ENCODE data around the gene TMEM37. TPM values are rescaled to one million over a fixed set of nuclear protein-coding genes. Genes with fewer than 3 reads are reported as not detected.

TMEM37 gene
- total and polyA plus RNA-seq, 4 experiments from 2014 or later: 0.44 TPM; not detected in 3

- no peak overlapping the region for H3K4me3 Mint-ChIP-seq
- H3K4me1 Mint-ChIP-seq: no peaks in the 10 kb centered on the region
- ChIA-PET POLR2A (ENCODE audit: partially characterized antibody) (no interaction called here), CTCF (ENCODE audit: partially characterized antibody) (no interaction called here)
- no peak overlapping the region for H3K4me3 ChIP-seq (ENCODE audit: low read length in 2 of 2)
- H3K27ac Mint-ChIP-seq: no peak overlapping the region
- no peaks in the 10 kb centered on the region for H3K9me3 ChIP-seq (ENCODE audit: control insufficient read depth in 1 of 2, low read length in 2 of 2)
- peaks cover 42 to 51% of the 10 kb centered on the region in 2 donors for H3K27me3 Mint-ChIP-seq
- no peak for DNase-seq
- H3K27me3 ChIP-seq (ENCODE audit: insufficient read depth, low read length): no peaks in the 10 kb centered on the region
- H3K27ac ChIP-seq (ENCODE audit: low read depth, low read length): no peak overlapping the region
- H3K36me3 Mint-ChIP-seq: no peaks in the 10 kb centered on the region
- H3K4me1 ChIP-seq (ENCODE audit: insufficient read depth, low read length): no peaks in the 10 kb centered on the region
- peaks cover 0 to 4% (median 0%) of the 10 kb centered on the region in 8 donors for H3K9me3 Mint-ChIP-seq
- H3K36me3 ChIP-seq (ENCODE audit: insufficient read depth, low read length): no peaks in the 10 kb centered on the region
- intact Hi-C loops (cut with micrococcal nuclease): no loop called here
These were observed 6.6 kb upstream of the TMEM37 start for GRCh38 chr2:119425119-119425405.

DNA sequence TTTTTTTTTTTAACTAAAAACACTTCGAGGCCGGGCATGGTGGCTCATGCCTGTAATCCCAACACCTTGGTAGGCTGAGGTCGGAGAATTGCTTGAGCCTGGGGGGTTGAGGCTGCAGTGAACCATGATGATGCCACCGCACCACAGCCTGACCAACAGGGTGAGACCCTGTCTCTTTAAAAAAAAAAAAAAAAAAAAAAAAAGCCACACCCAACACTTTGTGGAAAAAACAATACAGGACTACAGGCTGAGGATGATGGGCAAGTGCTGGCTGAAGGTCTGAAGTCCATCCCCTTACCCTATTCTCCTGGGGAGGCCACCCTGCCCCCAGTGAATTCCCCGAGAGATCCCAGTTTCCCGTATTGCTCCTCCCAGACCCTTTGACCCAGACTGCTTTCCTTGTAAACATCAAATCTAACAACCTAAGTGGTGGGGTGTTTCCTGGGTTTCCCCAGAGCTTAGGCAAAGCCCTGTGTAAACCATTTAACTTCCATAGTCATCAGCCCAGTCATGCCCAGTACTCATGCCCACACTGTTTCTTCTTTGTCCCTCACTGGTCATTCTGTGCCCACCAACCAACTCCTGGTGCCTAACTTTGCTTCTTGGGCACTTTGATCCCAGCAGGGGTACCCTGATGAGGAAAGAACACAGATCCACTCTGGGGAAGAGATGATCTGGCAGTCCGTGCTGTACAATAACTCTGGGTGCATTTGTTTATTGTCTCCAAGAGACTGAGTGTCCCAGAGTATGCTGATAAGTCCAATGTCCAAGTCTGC is 5.8 kb upstream of the TMEM37 start:
- Histone ChIP-seq H3K4me3 (ENCODE audit: low read length in 2 of 2) (no peak overlapping the region), H3K27me3 (ENCODE audit: insufficient read depth, low read length) (no peaks in the 10 kb centered on the region), H3K27ac (ENCODE audit: low read depth, low read length) (no peak overlapping the region), H3K4me1 (ENCODE audit: insufficient read depth, low read length) (no peaks in the 10 kb centered on the region), H3K36me3 (ENCODE audit: insufficient read depth, low read length) (no peaks in the 10 kb centered on the region), H3K9me3 (ENCODE audit: control insufficient read depth in 1 of 2, low read length in 2 of 2) (no peaks in the 10 kb centered on the region)
- no peaks in the 10 kb centered on the region for H3K36me3 Mint-ChIP-seq
- intact Hi-C loops (cut with micrococcal nuclease): no loop called here
- DNase-seq: no peak
- ChIA-PET CTCF (ENCODE audit: partially characterized antibody) (no interaction called here), POLR2A (ENCODE audit: partially characterized antibody) (no interaction called here)
- no peaks in the 10 kb centered on the region for H3K4me1 Mint-ChIP-seq
- peaks cover 45 to 53% of the 10 kb centered on the region in 2 donors for H3K27me3 Mint-ChIP-seq
- H3K4me3 Mint-ChIP-seq: no peak overlapping the region
- no peak overlapping the region for H3K27ac Mint-ChIP-seq
- peaks cover 0 to 4% (median 0%) of the 10 kb centered on the region in 8 donors for H3K9me3 Mint-ChIP-seq

DNA sequence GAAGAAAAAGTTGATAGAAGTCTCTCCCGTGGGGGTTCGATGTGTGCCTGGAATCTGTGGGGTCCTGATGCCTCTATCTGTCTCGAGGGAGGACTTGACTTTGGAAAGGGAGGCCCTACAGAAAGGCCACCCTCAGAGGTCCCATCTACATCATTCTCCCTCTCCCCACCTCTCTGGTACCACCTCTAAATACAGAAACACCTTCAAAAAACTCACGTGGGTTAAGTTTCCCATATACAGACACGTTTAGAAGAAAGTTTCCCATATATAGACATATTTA is 5.3 kb upstream of the TMEM37 start:
- Histone ChIP-seq H3K27me3 (ENCODE audit: insufficient read depth, low read length) (no peaks in the 10 kb centered on the region), H3K4me1 (ENCODE audit: insufficient read depth, low read length) (no peaks in the 10 kb centered on the region), H3K36me3 (ENCODE audit: insufficient read depth, low read length) (no peaks in the 10 kb centered on the region), H3K9me3 (ENCODE audit: control insufficient read depth in 1 of 2, low read length in 2 of 2) (no peaks in the 10 kb centered on the region), H3K27ac (ENCODE audit: low read depth, low read length) (no peak overlapping the region), H3K4me3 (ENCODE audit: low read length in 2 of 2) (no peak overlapping the region)
- intact Hi-C loops (cut with micrococcal nuclease): no loop called here
- POLR2A ChIA-PET (ENCODE audit: partially characterized antibody): no interaction called here
- H3K27ac Mint-ChIP-seq: no peak overlapping the region
- H3K4me3 Mint-ChIP-seq: no peak overlapping the region
- DNase-seq: no peak
- peaks cover 0 to 4% (median 0%) of the 10 kb centered on the region in 8 donors for H3K9me3 Mint-ChIP-seq
- H3K36me3 Mint-ChIP-seq: no peaks in the 10 kb centered on the region
- CTCF ChIA-PET (ENCODE audit: partially characterized antibody): no interaction called here
- H3K27me3 Mint-ChIP-seq: peaks cover 49 to 56% of the 10 kb centered on the region in 2 donors
- no peaks in the 10 kb centered on the region for H3K4me1 Mint-ChIP-seq

- peaks cover 0 to under 1% (median 0%) of the 10 kb centered on the region in 4 donors for H3K4me1 Mint-ChIP-seq
- no peak overlapping the region for H3K27ac ChIP-seq (ENCODE audit: low read depth, low read length)
- peaks cover under 1% of the 10 kb centered on the region for H3K27me3 ChIP-seq (ENCODE audit: insufficient read depth, low read length)
- H3K36me3 Mint-ChIP-seq: no peaks in the 10 kb centered on the region
- H3K4me3 ChIP-seq (ENCODE audit: low read length in 2 of 2): no peak overlapping the region
- no peaks in the 10 kb centered on the region for H3K4me1 ChIP-seq (ENCODE audit: insufficient read depth, low read length)
- no peaks in the 10 kb centered on the region for H3K9me3 ChIP-seq (ENCODE audit: control insufficient read depth in 1 of 2, low read length in 2 of 2)
- POLR2A ChIA-PET (ENCODE audit: partially characterized antibody): no interaction called here
- peaks cover 45 to 56% of the 10 kb centered on the region in 2 donors for H3K27me3 Mint-ChIP-seq
- H3K27ac Mint-ChIP-seq: no peak overlapping the region
- intact Hi-C loops (cut with micrococcal nuclease): no loop called here
- DNase-seq: no peak
- no peaks in the 10 kb centered on the region for H3K36me3 ChIP-seq (ENCODE audit: insufficient read depth, low read length)
- no peak overlapping the region for H3K4me3 Mint-ChIP-seq
- H3K9me3 Mint-ChIP-seq: peaks cover 0 to under 1% (median 0%) of the 10 kb centered on the region in 8 donors
- CTCF ChIA-PET (ENCODE audit: partially characterized antibody): no interaction called here
These were observed 4.8 kb upstream of the TMEM37 start for GRCh38 chr2:119426801-119427395.

DNA sequence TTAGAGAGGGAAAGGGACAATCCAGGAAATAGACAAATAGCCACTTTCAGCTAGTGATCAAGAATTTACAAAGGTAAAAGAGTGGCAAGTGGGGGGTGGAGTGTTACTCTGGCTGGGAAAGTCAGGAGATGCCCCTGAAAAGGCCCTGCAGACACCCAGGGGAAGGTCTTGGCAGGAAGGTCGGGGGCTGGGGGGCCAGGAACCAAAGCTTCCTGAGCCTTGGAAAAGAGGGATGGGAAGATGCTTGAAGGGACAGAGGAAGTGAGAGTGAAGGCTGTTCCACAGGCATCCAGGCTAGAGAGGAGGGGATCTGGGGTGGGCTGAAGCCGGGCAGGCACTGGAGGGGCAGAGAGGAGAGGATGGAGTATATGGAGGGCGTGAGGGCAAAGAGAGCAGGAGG is 3.9 kb upstream of the TMEM37 start:
- Histone ChIP-seq H3K9me3 (ENCODE audit: control insufficient read depth in 1 of 2, low read length in 2 of 2) (no peaks in the 10 kb centered on the region), H3K36me3 (ENCODE audit: insufficient read depth, low read length) (no peaks in the 10 kb centered on the region), H3K27ac (ENCODE audit: low read depth, low read length) (no peak overlapping the region), H3K4me1 (ENCODE audit: insufficient read depth, low read length) (no peaks in the 10 kb centered on the region), H3K4me3 (ENCODE audit: low read length in 2 of 2) (no peak overlapping the region), H3K27me3 (ENCODE audit: insufficient read depth, low read length) (peaks cover 8% of the 10 kb centered on the region)
- intact Hi-C loops (cut with micrococcal nuclease): no loop called here
- Mint-ChIP-seq H3K36me3 (no peaks in the 10 kb centered on the region), H3K27ac (no peak overlapping the region), H3K4me1 (peaks cover 2 to 8% (median 5%) of the 10 kb centered on the region in 4 donors), H3K9me3 (no peaks in the 10 kb centered on the region), H3K27me3 (peaks cover 47 to 57% of the 10 kb centered on the region in 2 donors), H3K4me3 (no peak overlapping the region)
- ChIA-PET CTCF (ENCODE audit: partially characterized antibody) (no interaction called here), POLR2A (ENCODE audit: partially characterized antibody) (no interaction called here)
- DNase-seq: no peak

GRCh38 chr2:119428488-119429224 is 3.0 kb upstream of the TMEM37 start:
- DNase-seq: no peak
- no peaks in the 10 kb centered on the region for H3K36me3 Mint-ChIP-seq
- no peak overlapping the region for H3K4me3 ChIP-seq (ENCODE audit: low read length in 2 of 2)
- H3K4me1 Mint-ChIP-seq: peaks cover 2 to 8% (median 5%) of the 10 kb centered on the region in 4 donors
- H3K27ac ChIP-seq (ENCODE audit: low read depth, low read length): no peak overlapping the region
- intact Hi-C loops (cut with micrococcal nuclease): no loop called here
- no peaks in the 10 kb centered on the region for H3K4me1 ChIP-seq (ENCODE audit: insufficient read depth, low read length)
- peaks cover 52 to 58% of the 10 kb centered on the region in 2 donors for H3K27me3 Mint-ChIP-seq
- ChIA-PET POLR2A (ENCODE audit: partially characterized antibody) (no interaction called here), CTCF (ENCODE audit: partially characterized antibody) (no interaction called here)
- peaks cover 8% of the 10 kb centered on the region for H3K27me3 ChIP-seq (ENCODE audit: insufficient read depth, low read length)
- H3K27ac Mint-ChIP-seq: no peak overlapping the region
- H3K4me3 Mint-ChIP-seq: no peak overlapping the region
- H3K36me3 ChIP-seq (ENCODE audit: insufficient read depth, low read length): no peaks in the 10 kb centered on the region
- H3K9me3 ChIP-seq (ENCODE audit: control insufficient read depth in 1 of 2, low read length in 2 of 2): no peaks in the 10 kb centered on the region
- no peaks in the 10 kb centered on the region for H3K9me3 Mint-ChIP-seq

GRCh38 chr2:119429225-119429981 is 2.3 kb upstream of the TMEM37 start:
- intact Hi-C loops (cut with micrococcal nuclease): no loop called here
- Histone ChIP-seq H3K4me1 (ENCODE audit: insufficient read depth, low read length) (no peaks in the 10 kb centered on the region), H3K9me3 (ENCODE audit: control insufficient read depth in 1 of 2, low read length in 2 of 2) (no peaks in the 10 kb centered on the region), H3K27me3 (ENCODE audit: insufficient read depth, low read length) (peaks cover 8% of the 10 kb centered on the region), H3K27ac (ENCODE audit: low read depth, low read length) (no peak overlapping the region), H3K36me3 (ENCODE audit: insufficient read depth, low read length) (no peaks in the 10 kb centered on the region), H3K4me3 (ENCODE audit: low read length in 2 of 2) (no peak overlapping the region)
- POLR2A ChIA-PET (ENCODE audit: partially characterized antibody): no interaction called here
- CTCF ChIA-PET (ENCODE audit: partially characterized antibody): no interaction called here
- H3K4me3 Mint-ChIP-seq: no peak overlapping the region
- peaks cover 49 to 60% of the 10 kb centered on the region in 2 donors for H3K27me3 Mint-ChIP-seq
- H3K4me1 Mint-ChIP-seq: peaks cover 2 to 8% (median 5%) of the 10 kb centered on the region in 4 donors
- no peak overlapping the region for H3K27ac Mint-ChIP-seq
- H3K9me3 Mint-ChIP-seq: no peaks in the 10 kb centered on the region
- H3K36me3 Mint-ChIP-seq: no peaks in the 10 kb centered on the region
- DNase-seq: no peak
